Right renal cortex interstitium (tissue), 3 donors: ENCODE data around the gene UGT1A9. TPM values are rescaled to one million over a fixed set of nuclear protein-coding genes. Genes with fewer than 3 reads are reported as not detected.

Experiments
- DNase-seq, 3 donors: peaks; one replicate each; pipeline ENCODE4 v3.0.0-alpha.2; 2013; ENCODE audit warnings: low read depth in 3 of 3, low spot score in 2 of 3
- polyA plus RNA-seq, 3 donors: library from polyadenylated mRNA; unstranded; fragments of 120-200 nt; gene quantifications; one replicate each; pipeline ENCODE4 v1.2.1, GENCODE V29; 2013; ENCODE audit not compliant: insufficient read length in 3 of 3

The UGT1A9 gene
- polyA plus RNA-seq, 3 donors: 4.3 to 7.6 (median 6.9) TPM

GRCh38 chr2:233754872-233755611 is 83.3 kb downstream of the UGT1A9 start:
- DNase-seq: no peak

DNA sequence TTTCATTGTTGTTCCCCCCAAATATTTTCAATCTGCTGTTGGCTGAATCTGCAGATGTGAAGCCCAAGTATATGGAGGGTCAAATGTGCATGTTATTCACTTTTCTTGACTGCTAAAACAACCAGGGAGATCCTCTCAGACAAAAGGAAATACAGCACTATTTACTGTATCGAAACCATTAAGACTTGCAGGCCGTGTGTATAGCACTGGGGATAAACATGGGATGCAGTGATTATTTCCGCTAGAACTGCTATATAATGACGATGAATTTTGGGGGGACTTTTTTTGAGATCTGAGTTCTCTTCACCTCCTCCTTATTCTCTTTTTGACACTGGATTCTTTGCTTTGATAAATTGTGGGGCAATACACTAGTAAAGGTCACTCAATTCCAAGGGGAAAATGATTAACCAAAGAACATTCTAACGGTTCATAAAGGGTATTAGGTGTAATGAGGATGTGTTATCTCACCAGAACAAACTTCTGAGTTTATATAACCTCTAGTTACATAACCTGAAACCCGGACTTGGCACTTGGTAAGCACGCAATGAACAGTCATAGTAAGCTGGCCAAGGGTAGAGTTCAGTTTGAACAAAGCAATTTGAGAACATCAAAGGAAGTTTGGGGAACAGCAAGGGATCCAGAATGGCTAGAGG is 84.9 kb downstream of the UGT1A9 start:
- no peak for DNase-seq

DNA sequence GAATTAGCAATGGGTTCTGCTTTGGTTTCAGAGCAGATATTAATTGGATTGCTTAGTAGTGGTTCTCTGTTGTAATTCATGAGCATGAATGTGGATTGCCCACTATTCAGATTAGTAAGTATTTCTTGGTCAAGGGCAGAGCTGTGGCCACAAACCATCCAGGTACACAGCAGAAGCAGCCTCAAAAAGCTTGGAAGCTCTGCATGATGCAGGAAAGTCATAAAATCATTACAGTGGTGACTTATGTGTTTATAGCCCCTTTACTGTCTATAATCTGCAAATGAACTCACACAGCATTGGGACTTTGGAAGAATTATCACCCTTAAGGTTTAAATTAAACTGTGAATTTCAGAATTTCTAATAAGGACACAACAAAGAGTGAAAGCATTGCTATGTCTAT is 86.4 kb downstream of the UGT1A9 start:
- no peak for DNase-seq

GRCh38 chr2:233758849-233759248 is 87.2 kb downstream of the UGT1A9 start:
- DNase-seq: no peak

- no peak for DNase-seq
Observed at GRCh38 chr2:233760043-233760442, 88.3 kb downstream of the UGT1A9 start, which contains the start of gene UGT1A1. TSS of gene UGT1A1 (plus strand) at chr2:233760270. CDS start at chr2:233760288, 18 bp downstream.

GRCh38 chr2:233761040-233761769 is 89.5 kb downstream of the UGT1A9 start:
- no peak for DNase-seq

GRCh38 chr2:233764264-233764663 is 92.6 kb downstream of the UGT1A9 start:
- no peak for DNase-seq

DNA sequence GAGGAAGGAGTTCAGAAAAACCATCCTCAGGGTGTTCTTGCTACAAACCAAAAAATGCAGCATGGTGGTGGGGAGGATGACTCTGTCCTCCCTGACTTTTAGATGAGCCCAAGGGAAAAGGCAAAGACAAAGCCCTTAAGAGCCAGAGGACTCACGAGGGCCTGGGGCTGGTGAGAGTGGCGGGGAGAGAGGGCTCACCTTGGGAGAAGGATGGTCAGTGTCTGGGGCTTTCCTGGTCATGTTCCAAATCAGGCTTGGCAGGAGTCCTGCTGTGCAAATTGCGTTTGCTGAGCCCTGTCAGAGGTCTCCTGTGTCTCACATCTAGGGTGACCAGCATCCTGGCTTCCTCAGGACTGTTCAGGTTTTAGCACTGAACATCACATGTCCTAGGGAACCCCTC is 93.1 kb downstream of the UGT1A9 start:
- DNase-seq: no peak

GRCh38 chr2:233766416-233766815 is 94.7 kb downstream of the UGT1A9 start:
- DNase-seq: no peak

DNA sequence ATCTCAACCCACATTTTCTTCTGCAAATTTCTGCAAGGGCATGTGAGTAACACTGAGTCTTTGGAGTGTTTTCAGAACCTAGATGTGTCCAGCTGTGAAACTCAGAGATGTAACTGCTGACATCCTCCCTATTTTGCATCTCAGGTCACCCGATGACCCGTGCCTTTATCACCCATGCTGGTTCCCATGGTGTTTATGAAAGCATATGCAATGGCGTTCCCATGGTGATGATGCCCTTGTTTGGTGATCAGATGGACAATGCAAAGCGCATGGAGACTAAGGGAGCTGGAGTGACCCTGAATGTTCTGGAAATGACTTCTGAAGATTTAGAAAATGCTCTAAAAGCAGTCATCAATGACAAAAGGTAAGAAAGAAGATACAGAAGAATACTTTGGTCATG is 96.4 kb downstream of the UGT1A9 start:
- DNase-seq: no peak

- DNase-seq: no peak
Observed at GRCh38 chr2:233769260-233769659, 97.6 kb downstream of the UGT1A9 start.

GRCh38 chr2:233772153-233772552 is 100.5 kb downstream of the UGT1A9 start:
- no peak for DNase-seq

- no peak for DNase-seq
Observed at GRCh38 chr2:233772583-233772982, 100.9 kb downstream of the UGT1A9 start.

DNA sequence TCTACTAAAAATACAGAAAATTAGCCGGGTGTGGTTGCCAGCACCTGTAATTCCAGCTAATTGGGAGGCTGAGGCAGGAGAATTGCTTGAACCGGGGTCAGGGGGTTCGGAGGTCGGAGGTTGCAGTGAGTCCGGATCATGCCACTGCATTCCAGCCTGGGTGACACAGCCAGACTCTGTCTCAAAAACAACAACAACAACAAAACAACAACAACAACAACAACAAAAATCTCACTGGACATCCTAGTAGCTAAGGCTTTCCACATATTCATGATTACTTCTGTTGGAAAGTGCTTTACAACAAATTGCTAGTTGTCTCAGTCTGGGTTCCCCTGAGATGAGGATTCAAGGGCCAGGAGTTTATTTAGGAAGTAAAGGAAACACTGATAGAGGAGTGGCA is 102.2 kb downstream of the UGT1A9 start:
- no peak for DNase-seq

DNA sequence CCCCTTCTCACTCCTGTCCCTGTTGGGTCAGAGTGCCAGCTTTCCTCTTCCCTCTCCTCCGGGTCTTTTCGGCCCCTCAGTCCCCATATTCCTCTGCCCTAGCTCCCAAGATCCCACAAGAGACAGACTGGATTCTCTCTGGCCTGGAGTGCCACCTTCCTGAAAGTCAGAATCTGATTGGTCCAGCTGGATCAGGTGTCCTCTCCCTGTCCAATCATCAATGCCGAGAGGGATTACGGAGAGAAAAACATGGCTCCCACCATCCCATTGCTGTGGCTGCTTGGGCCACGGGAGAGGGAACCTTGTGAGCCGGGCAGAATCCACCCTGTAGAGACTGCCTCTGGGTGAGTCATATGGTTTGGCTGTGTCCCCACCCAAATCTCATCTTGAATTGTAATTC is 103.7 kb downstream of the UGT1A9 start:
- DNase-seq: no peak

DNA sequence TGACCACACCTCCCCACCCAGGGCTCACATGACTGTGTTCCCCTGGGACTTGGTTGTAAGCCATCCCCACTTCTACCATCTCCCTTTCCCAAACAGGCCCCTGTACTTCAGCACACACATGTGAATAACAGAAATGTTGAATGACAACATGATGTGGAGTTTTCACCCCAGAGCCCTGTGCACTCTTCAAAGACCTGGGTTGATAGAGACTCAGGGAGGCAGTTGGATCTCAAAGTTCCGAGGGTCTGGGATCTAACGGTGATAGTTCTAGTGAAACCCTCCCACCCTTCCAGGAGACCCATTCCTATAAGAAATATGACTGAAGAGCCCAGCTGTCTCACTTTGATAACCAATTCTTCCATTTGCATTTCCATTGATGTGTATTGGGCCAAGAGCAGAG is 106.3 kb downstream of the UGT1A9 start, which contains the start of gene MROH2A:
TSS of gene MROH2A (plus strand) at position 301 of the 400 bp plus-strand sequence. CDS start 1,029 bp downstream, outside the sequence.
- DNase-seq: no peak

- DNase-seq: no peak
Observed at GRCh38 chr2:233779722-233780121, 108.0 kb downstream of the UGT1A9 start.

DNA sequence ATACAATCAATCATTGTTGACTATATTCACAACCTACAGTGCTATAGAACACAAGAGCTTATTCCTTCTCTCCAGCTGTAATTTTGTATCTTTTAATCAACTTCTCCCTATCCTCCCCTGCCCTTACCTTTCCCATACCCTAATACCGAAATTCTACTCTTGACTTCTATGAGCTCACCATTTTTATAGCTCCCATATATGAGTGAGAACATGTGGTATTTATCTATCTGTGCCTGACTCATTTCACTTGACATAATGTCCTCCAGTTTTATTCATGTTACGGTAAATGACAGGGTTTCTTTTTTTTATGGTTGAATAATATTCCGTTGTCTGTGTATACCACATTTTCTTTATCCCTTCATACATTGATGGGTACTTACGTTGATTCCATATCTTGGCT is 109.1 kb downstream of the UGT1A9 start:
- DNase-seq: no peak

- no peak for DNase-seq
Observed at GRCh38 chr2:233789554-233789953, 117.9 kb downstream of the UGT1A9 start.

DNA sequence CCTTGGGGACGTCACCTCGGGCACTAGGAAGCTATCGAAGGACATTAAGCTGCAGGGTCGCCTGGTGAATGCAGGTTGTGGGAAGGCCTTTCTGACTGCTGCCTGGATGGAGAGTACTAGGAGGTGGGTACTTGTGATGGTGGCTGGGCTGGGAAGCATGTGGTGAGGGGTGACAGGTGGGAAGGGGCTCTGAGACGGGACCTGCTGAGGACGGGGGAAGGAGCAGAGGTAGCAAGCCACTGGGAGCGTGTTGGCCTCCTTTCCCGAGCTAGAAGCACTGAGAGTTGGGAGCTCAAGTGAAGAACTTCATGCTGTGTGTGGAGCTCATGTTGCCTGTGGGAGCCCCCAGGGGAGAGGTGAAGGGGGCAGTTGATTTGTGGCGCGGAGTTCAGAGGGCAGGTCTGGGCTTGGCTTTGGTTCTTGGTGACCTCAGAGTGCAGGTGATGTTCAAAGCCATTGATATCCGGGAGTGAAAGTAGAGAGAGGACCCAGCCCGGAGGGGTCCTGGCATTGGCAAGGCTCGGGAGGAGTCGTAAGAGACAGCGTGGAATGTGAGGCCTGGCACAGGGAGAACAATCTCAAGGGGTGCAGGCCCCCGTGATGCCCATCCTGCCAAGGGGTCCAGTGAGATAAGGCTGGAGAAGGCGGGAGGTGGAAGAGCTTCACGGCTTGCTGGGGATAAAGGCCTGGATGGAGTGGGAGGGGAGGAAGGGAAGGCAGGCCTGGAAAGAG is 119.6 kb downstream of the UGT1A9 start:
- DNase-seq: no peak

DNA sequence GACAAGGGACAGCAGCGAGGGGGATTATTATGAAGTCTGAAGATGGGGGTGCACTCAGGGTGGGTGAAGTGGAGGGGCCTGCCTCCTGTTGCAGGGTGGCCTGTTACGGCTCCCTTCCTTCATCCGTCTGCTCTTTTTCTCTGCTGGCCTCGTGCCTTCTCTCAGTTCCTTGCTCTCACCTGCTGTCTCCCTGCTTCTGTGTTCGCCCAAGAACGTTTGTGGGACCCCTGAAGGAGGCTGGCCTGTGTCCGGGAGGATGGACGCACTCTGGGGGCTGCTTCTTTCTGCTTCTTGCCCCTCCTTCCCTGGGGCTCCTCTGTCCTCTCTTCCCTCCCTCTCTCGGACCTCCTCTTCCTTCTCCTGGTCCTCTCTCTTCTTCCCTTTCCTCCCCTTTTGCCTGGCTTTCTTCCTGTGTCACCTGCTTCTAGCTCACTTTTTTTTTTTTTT is 120.2 kb downstream of the UGT1A9 start:
- no peak for DNase-seq
